SK-N-SH (cell line): Measurements from ENCODE around the gene LTK. TPM values are rescaled to one million over a fixed set of nuclear protein-coding genes. Genes with fewer than 3 reads are reported as not detected.

Experiments used
- CTCF ChIA-PET: fragments of 300-600, 350-600 bp; formaldehyde crosslinking; extraction: SDS; loops from one replicate; lab custom pipeline; 2021; lab: Yijun Ruan, JAX
- POLR2A ChIA-PET: fragments of 350-600 bp; sonication (Branson Sonifier 250); formaldehyde crosslinking; extraction: SDS; loops from one replicate; lab custom pipeline; 2020; ENCODE audit warnings: antibody characterized with exemption, inconsistent platforms; lab: Yijun Ruan, JAX
- DNase-seq: peaks from one replicate; pipeline ENCODE4 v3.0.0; 2012
- H2AFZ ChIP-seq: fragments of 200-600 bp; sonication (generic); 2 replicates; pipeline ENCODE4 v1.8.1; 2016; ENCODE audit warnings: antibody characterized with exemption, mild to moderate bottlenecking, low read depth
- H3F3A ChIP-seq: fragments of 200-600 bp; sonication (generic); replicated peaks from 2 replicates; pipeline ENCODE3; 2016; ENCODE audit warnings: antibody characterized with exemption, mild to moderate bottlenecking; ENCODE audit not compliant: insufficient read depth
- H3K27ac ChIP-seq, 2 experiments: fragments of 200-500 bp in 1 of 2; fragments of 200-600 bp in 1 of 2; sonication (Bioruptor generic) in 1 of 2; sonication (generic), shearing (Covaris generic) in 1 of 2; 2 replicates each; pipeline versions ENCODE4 v1.5.1 to v1.6.1; 2014 to 2016; ENCODE audit warnings: low read depth in 2 of 2, inconsistent platforms in 1 of 2, low read length in 1 of 2, mild to moderate bottlenecking in 1 of 2, mixed read lengths in 1 of 2
- H3K27me3 ChIP-seq: fragments of 200-600 bp; sonication (generic), shearing (Covaris generic); 2 replicates; pipeline ENCODE4 v1.6.1; 2016; ENCODE audit warnings: mixed run types; ENCODE audit not compliant: insufficient read depth
- H3K36me3 ChIP-seq, 2 experiments: fragments of 200-500 bp in 1 of 2; fragments of 200-600 bp in 1 of 2; sonication (Bioruptor generic) in 1 of 2; sonication (generic) in 1 of 2; replicated peaks in 1 of 2; 2 replicates each; pipeline versions ENCODE3 to v1.5.1; 2014 to 2016; ENCODE audit warnings: low read length in 1 of 2, mild to moderate bottlenecking in 1 of 2; ENCODE audit not compliant: insufficient read depth in 2 of 2, control insufficient read depth in 1 of 2
- H3K4me1 ChIP-seq, 2 experiments: fragments of 200-500 bp in 1 of 2; fragments of 200-600 bp in 1 of 2; sonication (Bioruptor generic) in 1 of 2; sonication (generic), shearing (Covaris generic) in 1 of 2; 2 replicates each; pipeline versions ENCODE4 v1.5.1 to v1.6.1; 2014 to 2016; ENCODE audit warnings: low read depth in 1 of 2, low read length in 1 of 2, mixed run types in 1 of 2; ENCODE audit not compliant: insufficient read depth in 2 of 2, control insufficient read depth in 1 of 2
- H3K4me2 ChIP-seq: fragments of 200-600 bp; sonication (generic), shearing (Covaris generic); 2 replicates; pipeline ENCODE4 v1.6.1; 2017; ENCODE audit warnings: mixed run types
- H3K4me3 ChIP-seq, 2 experiments: fragments of 200-500 bp in 1 of 2; fragments of 200-600 bp in 1 of 2; sonication (Bioruptor generic) in 1 of 2; sonication (generic), shearing (Covaris generic) in 1 of 2; 2 replicates each; pipeline versions ENCODE4 v1.5.1 to v1.8.1; 2014 to 2016; ENCODE audit warnings: low read depth in 2 of 2, inconsistent platforms in 1 of 2, low read length in 1 of 2, mild to moderate bottlenecking in 1 of 2, mixed read lengths in 1 of 2, moderate library complexity in 1 of 2
- H3K79me2 ChIP-seq: fragments of 200-600 bp; sonication (generic); 2 replicates; pipeline ENCODE4 v1.8.1; 2017; ENCODE audit warnings: mild to moderate bottlenecking; ENCODE audit not compliant: insufficient read depth
- H3K9ac ChIP-seq: fragments of 200-600 bp; sonication (generic); 2 replicates; pipeline ENCODE4 v1.6.1; 2017; ENCODE audit warnings: mixed run types
- H3K9me2 ChIP-seq: fragments of 200-600 bp; sonication (generic); 2 replicates; pipeline ENCODE4 v1.6.1; 2017; ENCODE audit warnings: mixed run types
- H3K9me3 ChIP-seq: fragments of 200-600 bp; sonication (generic); 2 replicates; pipeline ENCODE4 v1.6.1; 2017; ENCODE audit warnings: mixed run types, mild to moderate bottlenecking, moderate library complexity
- H4K20me1 ChIP-seq: fragments of 200-600 bp; sonication (generic); 2 replicates; pipeline ENCODE4 v1.6.1; 2017; ENCODE audit warnings: mild to moderate bottlenecking, mixed run types; ENCODE audit not compliant: insufficient read depth
- CTCF ChIP-seq: fragments of 200-600 bp; sonication (generic); IDR thresholded peaks from 2 replicates; pipeline ENCODE4 v1.6.1; 2017; ENCODE audit warnings: antibody characterized with exemption, mild to moderate bottlenecking, moderate library complexity
- ELF1 ChIP-seq: IDR thresholded peaks from 2 replicates; pipeline ENCODE4 v1.4.0; 2012
- EP300 ChIP-seq, 2 experiments: IDR thresholded peaks; 2 replicates each; pipeline versions ENCODE4 v1.4.0 to v1.6.1; 2012; ENCODE audit warnings: borderline replicate concordance in 1 of 2, low read depth in 1 of 2, low read length in 1 of 2
- FOXJ3 ChIP-seq: sonication (generic); formaldehyde crosslinking; IDR thresholded peaks from 2 replicates; pipeline ENCODE4 v1.5.1; 2020; ENCODE audit warnings: mild to moderate bottlenecking, missing genetic modification reagents
- GATA2 ChIP-seq: sonication (generic); formaldehyde crosslinking; IDR thresholded peaks from 2 replicates; pipeline ENCODE4 v1.5.0; 2020; ENCODE audit warnings: mild to moderate bottlenecking, missing genetic modification reagents
- JUND ChIP-seq: IDR thresholded peaks from 2 replicates; pipeline ENCODE4 v1.4.0; 2012
- MXI1 ChIP-seq: IDR thresholded peaks from 2 replicates; pipeline ENCODE4 v1.6.1; 2012; ENCODE audit warnings: mild to moderate bottlenecking, low read depth, low read length, improper control_type of control experiment
- PBX3 ChIP-seq: IDR thresholded peaks from 2 replicates; pipeline ENCODE4; 2012
- RAD21 ChIP-seq: IDR thresholded peaks from 2 replicates; pipeline ENCODE4 v1.6.1; 2012; ENCODE audit warnings: mild to moderate bottlenecking, low read length
- RCOR1 ChIP-seq: fragments of 150-350 bp; IDR thresholded peaks from 2 replicates; pipeline ENCODE4 v1.6.1; 2017; ENCODE audit warnings: antibody characterized with exemption, low read length
- REST ChIP-seq: IDR thresholded peaks from 2 replicates; pipeline ENCODE4 v1.6.1; 2012; ENCODE audit warnings: mild to moderate bottlenecking, low read depth, low read length, moderate library complexity
- RFX5 ChIP-seq: IDR thresholded peaks from 2 replicates; pipeline ENCODE4 v1.6.1; 2012; ENCODE audit warnings: mild to moderate bottlenecking, improper control_type of control experiment, low read length
- RXRA ChIP-seq: IDR thresholded peaks from 2 replicates; pipeline ENCODE4 v1.4.0; 2012; ENCODE audit warnings: low read depth, mild to moderate bottlenecking, borderline replicate concordance
- SMC3 ChIP-seq: IDR thresholded peaks from 2 replicates; pipeline ENCODE4 v1.6.1; 2012; ENCODE audit warnings: low read depth, low read length, improper control_type of control experiment
- TAF1 ChIP-seq: IDR thresholded peaks from 2 replicates; pipeline ENCODE4 v1.6.1; 2012; ENCODE audit warnings: low read depth, mild to moderate bottlenecking, low read length, moderate library complexity, borderline replicate concordance
- TCF12 ChIP-seq: IDR thresholded peaks from 2 replicates; pipeline ENCODE4 v1.4.0; 2012
- TEAD4 ChIP-seq: IDR thresholded peaks from 2 replicates; pipeline ENCODE4 v1.4.0; 2012; ENCODE audit warnings: mild to moderate bottlenecking, borderline replicate concordance; ENCODE audit not compliant: insufficient read depth
- USF1 ChIP-seq: IDR thresholded peaks from 2 replicates; pipeline ENCODE4 v1.4.0; 2012; ENCODE audit warnings: low read depth, borderline replicate concordance
- YY1 ChIP-seq: IDR thresholded peaks from 2 replicates; pipeline ENCODE4 v1.4.0; 2012; ENCODE audit warnings: low read depth, mild to moderate bottlenecking
- ZBTB33 ChIP-seq: IDR thresholded peaks from 2 replicates; pipeline ENCODE4 v1.4.0; 2012; ENCODE audit warnings: low read depth, borderline replicate concordance
- WGBS: methylation state at CpG from one replicate; pipeline ENCODE4 v1.1.6; 2017; ENCODE audit warnings: low lambda C conversion rate; 5-methylcytosine and 5-hydroxymethylcytosine counted together
- polyA plus RNA-seq, 3 experiments: library from polyadenylated mRNA; depleted of rRNA; stranded (reverse); fragments of >200 nt; gene quantifications; 2 replicates each; pipeline ENCODE4 v1.2.3, GENCODE V29; 2012

Gene LTK
- polyA plus RNA-seq, 1 of the 3 experiments (the other 2 are of a cell fraction): 0.07 TPM

- no peak overlapping the region for H3K4me3 ChIP-seq
- H3K27ac ChIP-seq: no peak overlapping the region
- H3K36me3 ChIP-seq: no peaks in the 10 kb centered on the region
- H3K4me1 ChIP-seq: peaks cover 4 to 37% of the 10 kb centered on the region in 2 experiments; a peak in 3 of 4 replicates
- H3K9ac ChIP-seq: no peak overlapping the region
- no peaks in the 10 kb centered on the region for H3K79me2 ChIP-seq
- 75% methylated on average over 5 of the region's 5 CpGs for WGBS
- H2AFZ ChIP-seq: no peak overlapping the region
- peaks cover 16% of the 10 kb centered on the region for H3F3A ChIP-seq
- no peaks in the 10 kb centered on the region for H3K9me3 ChIP-seq
- no peaks in the 10 kb centered on the region for H3K27me3 ChIP-seq
- CTCF ChIA-PET: interaction anchor here (0.6 to 3.3 kb wide), 6 partner anchors 10 to 937 kb away, joined by 3 to 10 read pairs (median 7); no protein-coding TSS in a partner anchor
- TF ChIP-seq RFX5 (no peak), MXI1 (no peak), TEAD4 (no peak), ZBTB33 (no peak), RXRA (no peak), TCF12 (no peak), TAF1 (no peak), USF1 (no peak), PBX3 (no peak), SMC3 (no peak), YY1 (no peak), RAD21 (no peak), RCOR1 (no peak), JUND (no peak), EP300 (IDR thresholded peaks at IDR 0.05; ENCODE audit: borderline replicate concordance in 1 of 2, low read depth in 1 of 2, low read length in 1 of 2) (no peak), GATA2 (CRISPR knock-in tag) (no peak), CTCF (no peak), FOXJ3 (CRISPR knock-in tag) (no peak), ELF1 (no peak), REST (no peak)
- DNase-seq: no peak
- no peaks in the 10 kb centered on the region for H3K9me2 ChIP-seq
- POLR2A ChIA-PET: no interaction called here
- H3K4me2 ChIP-seq: no peak overlapping the region
- H4K20me1 ChIP-seq: no peaks in the 10 kb centered on the region
Observed at GRCh38 chr15:41562244-41562643, 48.6 kb upstream of the LTK start.
